Heart left ventricle (tissue), 13 donors: ENCODE data around the gene CPEB4.

Experiments
- POLR2A ChIP-seq, 2 donors: fragments of 450-650 bp; IDR thresholded peaks; one replicate each; pipeline ENCODE4 v1.6.1; 2017; ENCODE audit warnings: antibody characterized with exemption in 2 of 2, mild to moderate bottlenecking in 2 of 2, moderate library complexity in 2 of 2
- TF ChIP-seq, protein P1 (sequence below), 12 donors: fragments of 200-600 bp; sonication (generic) in 4 of 12; IDR thresholded peaks; one replicate each; pipeline versions ENCODE4 v1.5.0 to v1.8.0; 2018 to 2022; ENCODE audit warnings: antibody characterized with exemption in 12 of 12, mild to moderate bottlenecking in 5 of 12
- donor health status: ischemic (EF 13 %, LVEDD 7.1; RV severe dilation, severe dysfunction).
- donor health status: DM: no; HTN: yes; CAD: no.
- donor health status: DM: no; HTN: no; CAD: no.
- donor health status: ischemic (EF 25% LVEDD 6.9; RV normal size, moderate dysfunction).
- donor health status: ischemic (EF 25% LVEDD 5.7; RV mildly dilated, moderate dysfunction).
- donor health status: ischemic (EF 35%, LVEDD 5.7; RV mildly dilated, moderate dysfunction).
- donor health status: nonischemic (EF 11% LVEDD 7.7; RV severe dilation, severe dysfunction).
- donor health status: DM: yes; HTN: yes; CAD: no.
- donor health status: PGD.
- donor health status: ischemic (EF 29% LVEDD 5.4; RV normal size, mild dysfunction).
- donor health status: nonischemic (EF 23%, LVEDD 6.1; RV moderate dilation, normal function).

DNA sequence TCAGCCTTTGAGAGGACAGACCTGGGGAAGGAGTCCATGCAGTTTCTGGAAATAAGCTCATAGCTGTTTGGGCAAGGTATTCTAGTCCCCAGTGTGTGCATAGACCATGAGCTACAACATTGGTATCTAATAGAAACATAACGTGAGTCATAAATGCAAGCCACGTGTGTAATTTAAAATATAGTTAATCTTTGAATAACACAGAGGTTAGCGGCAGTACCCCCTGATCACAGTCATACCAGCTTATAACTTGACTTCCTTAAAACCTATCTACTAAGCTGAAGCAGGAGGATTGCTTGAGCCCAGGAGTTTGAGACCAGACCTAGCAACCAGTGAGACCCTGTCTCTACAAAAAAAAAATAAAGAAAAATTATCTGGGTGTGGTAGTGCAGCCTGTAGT is 46.4 kb upstream of the CPEB4 start:
- TF ChIP-seq, protein P1, sequence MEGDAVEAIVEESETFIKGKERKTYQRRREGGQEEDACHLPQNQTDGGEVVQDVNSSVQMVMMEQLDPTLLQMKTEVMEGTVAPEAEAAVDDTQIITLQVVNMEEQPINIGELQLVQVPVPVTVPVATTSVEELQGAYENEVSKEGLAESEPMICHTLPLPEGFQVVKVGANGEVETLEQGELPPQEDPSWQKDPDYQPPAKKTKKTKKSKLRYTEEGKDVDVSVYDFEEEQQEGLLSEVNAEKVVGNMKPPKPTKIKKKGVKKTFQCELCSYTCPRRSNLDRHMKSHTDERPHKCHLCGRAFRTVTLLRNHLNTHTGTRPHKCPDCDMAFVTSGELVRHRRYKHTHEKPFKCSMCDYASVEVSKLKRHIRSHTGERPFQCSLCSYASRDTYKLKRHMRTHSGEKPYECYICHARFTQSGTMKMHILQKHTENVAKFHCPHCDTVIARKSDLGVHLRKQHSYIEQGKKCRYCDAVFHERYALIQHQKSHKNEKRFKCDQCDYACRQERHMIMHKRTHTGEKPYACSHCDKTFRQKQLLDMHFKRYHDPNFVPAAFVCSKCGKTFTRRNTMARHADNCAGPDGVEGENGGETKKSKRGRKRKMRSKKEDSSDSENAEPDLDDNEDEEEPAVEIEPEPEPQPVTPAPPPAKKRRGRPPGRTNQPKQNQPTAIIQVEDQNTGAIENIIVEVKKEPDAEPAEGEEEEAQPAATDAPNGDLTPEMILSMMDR (IDR thresholded peaks at IDR 0.05) = no peak
- no peak for TF ChIP-seq POLR2A (IDR thresholded peaks at IDR 0.05)
